IMR-90 (cell line): Measurements from ENCODE around the gene ENTPD3. TPM values are rescaled to one million over a fixed set of nuclear protein-coding genes. Genes with fewer than 3 reads are reported as not detected.

ENCODE experiments used
- ATAC-seq: fragments of 200-7000 bp; cut with Tn5 transposase; 2 replicates; pipeline ENCODE4 v1.9.1; 2020; ENCODE audit warnings: low read depth, mild to moderate bottlenecking, moderate library complexity
- BruUV-seq: library from RNA; stranded (reverse); fragments of 400-500 nt; replicated peaks from 2 replicates; lab custom pipeline; 2021; lab: Mats Ljungman, UMichigan
- CTCF ChIA-PET: fragments of 300-600 bp; formaldehyde crosslinking; extraction: SDS; loops from one replicate; lab custom pipeline; 2021; ENCODE audit warnings: antibody characterized with exemption; lab: Yijun Ruan, JAX
- POLR2A ChIA-PET: fragments of 300-600 bp; sonication (Branson Sonifier 250); formaldehyde crosslinking; loops from one replicate; lab custom pipeline; 2022; ENCODE audit warnings: antibody characterized with exemption; ENCODE audit not compliant: unreplicated experiment; lab: Charles Lee
- DNase-seq: peaks from one replicate; pipeline ENCODE4 v3.0.0; 2013
- H2AFZ ChIP-seq: replicated peaks from 2 replicates; pipeline ENCODE3; 2013; ENCODE audit warnings: low read length, mild to moderate bottlenecking; ENCODE audit not compliant: poor library complexity
- H2AK5ac ChIP-seq: 2 replicates; pipeline ENCODE4 v1.6.1; 2013; ENCODE audit warnings: low read depth, low read length, inconsistent platforms
- H2AK9ac ChIP-seq: replicated peaks from 2 replicates; pipeline ENCODE3; 2013; ENCODE audit warnings: mild to moderate bottlenecking, low read depth, low read length, moderate library complexity; ENCODE audit not compliant: poor library complexity
- H2BK120ac ChIP-seq: 2 replicates; pipeline ENCODE4 v1.6.1; 2013; ENCODE audit warnings: low read depth, low read length, inconsistent platforms
- H2BK15ac ChIP-seq: 3 replicates; pipeline ENCODE4 v1.6.1; 2013; ENCODE audit warnings: low read depth, low read length, inconsistent platforms
- H2BK20ac ChIP-seq: 2 replicates; pipeline ENCODE4 v1.6.1; 2013; ENCODE audit warnings: low read depth, mild to moderate bottlenecking, inconsistent platforms, low read length, moderate library complexity
- H2BK5ac ChIP-seq: 2 replicates; pipeline ENCODE4 v1.6.1; 2013; ENCODE audit warnings: mild to moderate bottlenecking, low read depth, low read length, inconsistent platforms; ENCODE audit not compliant: poor library complexity, severe bottlenecking
- H3K14ac ChIP-seq: replicated peaks from 2 replicates; pipeline ENCODE4 v1.6.1; 2013; ENCODE audit warnings: low read depth, low read length, inconsistent platforms
- H3K18ac ChIP-seq: 2 replicates; pipeline ENCODE4 v1.6.1; 2013; ENCODE audit warnings: low read depth, low read length, control low read depth
- H3K23ac ChIP-seq: 2 replicates; pipeline ENCODE4 v1.6.1; 2013; ENCODE audit warnings: low read depth, low read length, inconsistent platforms
- H3K27ac ChIP-seq: 2 replicates; pipeline ENCODE4 v1.5.1; 2013; ENCODE audit warnings: mild to moderate bottlenecking, control low read depth, low read length; ENCODE audit not compliant: insufficient read depth
- H3K27me3 ChIP-seq: 2 replicates; pipeline ENCODE4 v1.6.1; 2013; ENCODE audit warnings: low read length; ENCODE audit not compliant: control insufficient read depth, insufficient read depth
- H3K36me3 ChIP-seq: 2 replicates; pipeline ENCODE4 v1.6.1; 2013; ENCODE audit warnings: low read length, mixed read lengths; ENCODE audit not compliant: control insufficient read depth, insufficient read depth
- H3K4ac ChIP-seq: 2 replicates; pipeline ENCODE4 v1.6.1; 2013; ENCODE audit warnings: low read depth, low read length, inconsistent platforms
- H3K4me1 ChIP-seq: 2 replicates; pipeline ENCODE4 v1.6.1; 2013; ENCODE audit warnings: low read length, mixed read lengths; ENCODE audit not compliant: control insufficient read depth, insufficient read depth
- H3K4me2 ChIP-seq: 2 replicates; pipeline ENCODE4 v1.6.1; 2013; ENCODE audit warnings: low read depth, mild to moderate bottlenecking, control low read depth, low read length, moderate library complexity
- H3K4me3 ChIP-seq: 2 replicates; pipeline ENCODE4 v1.5.1; 2013; ENCODE audit warnings: low read depth, mild to moderate bottlenecking, control low read depth, low read length, moderate library complexity; ENCODE audit not compliant: insufficient read depth
- H3K56ac ChIP-seq: 2 replicates; pipeline ENCODE4 v1.6.1; 2013; ENCODE audit warnings: low read length, inconsistent platforms; ENCODE audit not compliant: insufficient read depth; ENCODE audit errors: extremely low read depth
- H3K79me1 ChIP-seq, 2 experiments: 2 replicates each; pipeline ENCODE4 v1.6.1; 2013; ENCODE audit warnings: low read length in 2 of 2, inconsistent platforms in 1 of 2, low read depth in 1 of 2
- H3K9ac ChIP-seq: 2 replicates; pipeline ENCODE4 v1.6.1; 2013; ENCODE audit warnings: low read depth, low read length, control low read depth
- H3K9me1 ChIP-seq: 2 replicates; pipeline ENCODE4 v1.6.1; 2013; ENCODE audit warnings: low read length, inconsistent platforms; ENCODE audit not compliant: insufficient read depth
- H3K9me3 ChIP-seq: 2 replicates; pipeline ENCODE4 v1.6.1; 2013; ENCODE audit warnings: low read length; ENCODE audit not compliant: control insufficient read depth, insufficient read depth
- H4K20me1 ChIP-seq: 2 replicates; pipeline ENCODE4 v1.6.1; 2013; ENCODE audit warnings: low read length, inconsistent platforms; ENCODE audit not compliant: insufficient read depth
- H4K5ac ChIP-seq: 2 replicates; pipeline ENCODE4 v1.6.1; 2013; ENCODE audit warnings: mild to moderate bottlenecking, low read depth, low read length, control low read depth
- H4K8ac ChIP-seq, 2 experiments: 2 replicates each; pipeline ENCODE4 v1.6.1; 2013; ENCODE audit warnings: low read depth in 2 of 2, low read length in 2 of 2, control low read depth in 1 of 2, inconsistent platforms in 1 of 2
- H4K91ac ChIP-seq: 2 replicates; pipeline ENCODE4 v1.6.1; 2013; ENCODE audit warnings: low read depth, low read length, inconsistent platforms; ENCODE audit not compliant: insufficient read depth
- BHLHE40 ChIP-seq: fragments of 150-350 bp; IDR thresholded peaks from 2 replicates; pipeline ENCODE4 v1.6.1; 2016; ENCODE audit warnings: mild to moderate bottlenecking, low read depth, low read length
- CEBPB ChIP-seq: IDR thresholded peaks from 2 replicates; pipeline ENCODE4 v1.6.1; 2012; ENCODE audit warnings: low read depth, low read length, improper control_type of control experiment
- CHD1 ChIP-seq: IDR thresholded peaks from 2 replicates; pipeline ENCODE4 v1.6.1; 2012; ENCODE audit warnings: low read depth, low read length, improper control_type of control experiment
- ELK1 ChIP-seq: fragments of 150-350 bp; IDR thresholded peaks from 2 replicates; pipeline ENCODE4 v1.6.1; 2016; ENCODE audit warnings: low read depth, mild to moderate bottlenecking, low read length, moderate library complexity, borderline replicate concordance
- FOS ChIP-seq: fragments of 150-350 bp; IDR thresholded peaks from 2 replicates; pipeline ENCODE4 v1.6.1; 2016; ENCODE audit warnings: low read depth, low read length
- MAFK ChIP-seq: IDR thresholded peaks from 2 replicates; pipeline ENCODE4 v1.6.1; 2012; ENCODE audit warnings: low read depth, low read length, improper control_type of control experiment
- MAZ ChIP-seq: IDR thresholded peaks from 2 replicates; pipeline ENCODE4 v1.6.1; 2012; ENCODE audit warnings: low read depth, mild to moderate bottlenecking, low read length, improper control_type of control experiment, moderate library complexity, borderline replicate concordance
- MXI1 ChIP-seq: IDR thresholded peaks from 2 replicates; pipeline ENCODE4 v1.6.1; 2012; ENCODE audit warnings: low read depth, mild to moderate bottlenecking, low read length, moderate library complexity, borderline replicate concordance
- NFE2L2 ChIP-seq: fragments of 150-350 bp; IDR thresholded peaks from 2 replicates; pipeline ENCODE4 v1.6.1; 2016; ENCODE audit warnings: low read depth, mild to moderate bottlenecking, low read length
- POLR2A ChIP-seq: IDR thresholded peaks from 2 replicates; pipeline ENCODE4 v1.6.1; 2012; ENCODE audit warnings: mild to moderate bottlenecking, low read depth, low read length
- RAD21 ChIP-seq: IDR thresholded peaks from 2 replicates; pipeline ENCODE4 v1.6.1; 2012; ENCODE audit warnings: low read length, improper control_type of control experiment
- RCOR1 ChIP-seq: IDR thresholded peaks from 2 replicates; pipeline ENCODE4 v1.6.1; 2012; ENCODE audit warnings: mild to moderate bottlenecking, low read length, improper control_type of control experiment; ENCODE audit not compliant: insufficient replicate concordance
- RFX5 ChIP-seq: IDR thresholded peaks from 2 replicates; pipeline ENCODE4 v1.8.0; 2012; ENCODE audit warnings: low read depth, mild to moderate bottlenecking, low read length, moderate library complexity
- SMC3 ChIP-seq: fragments of 150-350 bp; IDR thresholded peaks from 2 replicates; pipeline ENCODE4 v1.6.1; 2016; ENCODE audit warnings: low read depth, mild to moderate bottlenecking, antibody characterized with exemption, low read length, moderate library complexity
- USF2 ChIP-seq: fragments of 150-350 bp; IDR thresholded peaks from 2 replicates; pipeline ENCODE4 v1.6.1; 2017; ENCODE audit warnings: mild to moderate bottlenecking, antibody characterized with exemption, low read length, low read depth
- WGBS, 2 experiments: methylation state at CpG; one replicate each; pipeline versions ENCODE4 v1.1.5 to v1.1.7; 2013; ENCODE audit warnings: missing lambda C conversion rate in 2 of 2; ENCODE audit not compliant: insufficient read length in 1 of 2; ENCODE audit errors: extremely low coverage in 2 of 2; 5-methylcytosine and 5-hydroxymethylcytosine counted together
- dilution Hi-C: fragments of 300-500 bp; cut with HindIII; formaldehyde crosslinking; loops from one replicate; pipeline ENCODE4 v1.14.3; 2018; ENCODE audit warnings: low sequenced_read_pairs; ENCODE audit not compliant: unreplicated experiment
- in situ Hi-C: fragments of 300-500 bp; cut with MboI; formaldehyde crosslinking; loops from 3 replicates; pipeline ENCODE4 v1.14.3; 2019; ENCODE audit warnings: low sequenced_read_pairs, inconsistent platforms, mixed read lengths
- intact Hi-C: fragments of 100-400 bp; cut with micrococcal nuclease; formaldehyde crosslinking; loops from 2 replicates; pipeline ENCODE4 v1.10.0; 2022
- polyA plus RNA-seq, 3 experiments: library from polyadenylated mRNA; depleted of rRNA; stranded (reverse); fragments of >200 nt; gene quantifications; 2 replicates each; pipeline ENCODE4 v1.2.3, GENCODE V29; 2012; ENCODE audit warnings: low replicate concordance in 1 of 3
- total RNA-seq: library from RNA; depleted of rRNA; stranded (reverse); fragments of >200 nt; gene quantifications from 2 replicates; pipeline ENCODE4 v1.2.3, GENCODE V29; 2012
- TF ChIP-seq, protein P1 (sequence below): conservative IDR thresholded peaks from 2 replicates; pipeline ENCODE4 v1.5.1; 2012; ENCODE audit warnings: mild to moderate bottlenecking, low read depth, low read length, improper control_type of control experiment

The ENTPD3 gene
- total and polyA plus RNA-seq, 2 of the 4 experiments (the other 2 are of a cell fraction) = not detected

DNA sequence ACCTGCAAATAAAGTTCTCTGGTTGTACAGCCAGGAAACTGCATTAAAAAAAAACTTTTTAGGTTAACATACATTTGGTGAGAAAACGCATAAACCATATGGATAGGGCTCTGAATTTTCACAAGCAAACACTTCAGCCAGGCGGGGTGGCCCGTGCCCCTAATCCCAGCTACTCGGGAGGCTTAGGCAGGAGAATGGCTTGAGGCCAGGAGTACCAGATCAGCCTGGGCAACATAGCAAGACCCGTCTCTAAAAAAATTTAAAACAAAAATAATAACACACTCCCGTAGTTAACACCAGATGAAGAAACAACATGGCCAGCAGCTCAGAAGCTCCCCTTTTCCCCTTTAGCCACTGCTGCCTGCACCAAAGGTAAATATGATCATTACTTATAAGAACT lies 66.9 kb downstream of the ENTPD3 start:
- Histone ChIP-seq H3K4ac (no peak overlapping the region), H3K27ac (no peak overlapping the region), H3K9me3 (no peaks in the 10 kb centered on the region), H3K14ac (no peak overlapping the region), H3K9me1 (no peaks in the 10 kb centered on the region; the same call in 1 of the 2 replicates), H2AK9ac (no peak overlapping the region), H4K20me1 (peaks cover 14% of the 10 kb centered on the region), H2BK120ac (no peak overlapping the region), H2BK15ac (no peak overlapping the region), H4K8ac (peak overlapping the region in 1 of 2 experiments; percentile 18; a peak in 2 of 4 replicates), H2AFZ (no peak overlapping the region), H4K91ac (no peak overlapping the region), H3K4me1 (no peaks in the 10 kb centered on the region), H3K4me2 (no peak overlapping the region; the same call in none of the 2 replicates), H3K79me1 (peaks cover 9 to 18% of the 10 kb centered on the region in 2 experiments; a peak in 2 of 4 replicates), H3K23ac (no peak overlapping the region), H2BK20ac (no peak overlapping the region), H3K36me3 (peaks cover 9% of the 10 kb centered on the region), H2BK5ac (no peak overlapping the region), H3K27me3 (no peaks in the 10 kb centered on the region), H2AK5ac (no peak overlapping the region), H3K9ac (no peak overlapping the region), H3K18ac (no peak overlapping the region), H3K4me3 (no peak overlapping the region), H4K5ac (no peak overlapping the region), H3K56ac (no peak overlapping the region)
- BruUV-seq = no TSS peak
- ChIA-PET CTCF (interaction anchor here (0.6 kb wide), 1 partner anchor 47 kb away, joined by 3 read pairs; no protein-coding TSS in a partner anchor), POLR2A (interaction anchor here (0.7 kb wide), 1 partner anchor 1730 kb away, joined by 3 read pairs; no protein-coding TSS in a partner anchor)
- in situ Hi-C loops = no loop called here
- TF ChIP-seq USF2 = no peak
- TF ChIP-seq SMC3 = no peak
- no peak for TF ChIP-seq MAFK
- no peak for TF ChIP-seq CEBPB
- no peak for TF ChIP-seq RCOR1
- TF ChIP-seq FOS = no peak
- TF ChIP-seq NFE2L2 = no peak
- no peak for TF ChIP-seq RFX5
- TF ChIP-seq MXI1 = no peak
- no peak for TF ChIP-seq RAD21
- TF ChIP-seq ELK1 = no peak
- TF ChIP-seq POLR2A = no peak
- no peak for TF ChIP-seq CHD1
- no peak for TF ChIP-seq BHLHE40
- TF ChIP-seq MAZ = no peak
- TF ChIP-seq, protein P1, sequence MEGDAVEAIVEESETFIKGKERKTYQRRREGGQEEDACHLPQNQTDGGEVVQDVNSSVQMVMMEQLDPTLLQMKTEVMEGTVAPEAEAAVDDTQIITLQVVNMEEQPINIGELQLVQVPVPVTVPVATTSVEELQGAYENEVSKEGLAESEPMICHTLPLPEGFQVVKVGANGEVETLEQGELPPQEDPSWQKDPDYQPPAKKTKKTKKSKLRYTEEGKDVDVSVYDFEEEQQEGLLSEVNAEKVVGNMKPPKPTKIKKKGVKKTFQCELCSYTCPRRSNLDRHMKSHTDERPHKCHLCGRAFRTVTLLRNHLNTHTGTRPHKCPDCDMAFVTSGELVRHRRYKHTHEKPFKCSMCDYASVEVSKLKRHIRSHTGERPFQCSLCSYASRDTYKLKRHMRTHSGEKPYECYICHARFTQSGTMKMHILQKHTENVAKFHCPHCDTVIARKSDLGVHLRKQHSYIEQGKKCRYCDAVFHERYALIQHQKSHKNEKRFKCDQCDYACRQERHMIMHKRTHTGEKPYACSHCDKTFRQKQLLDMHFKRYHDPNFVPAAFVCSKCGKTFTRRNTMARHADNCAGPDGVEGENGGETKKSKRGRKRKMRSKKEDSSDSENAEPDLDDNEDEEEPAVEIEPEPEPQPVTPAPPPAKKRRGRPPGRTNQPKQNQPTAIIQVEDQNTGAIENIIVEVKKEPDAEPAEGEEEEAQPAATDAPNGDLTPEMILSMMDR = no peak
- DNase-seq = no peak
- no CpG with 5 or more reads among the region's 6 CpGs for WGBS, 2 experiments
- intact Hi-C loops = loop anchor here (1.0 to 5.0 kb wide), 3 partner anchors 71 to 142 kb away; partner anchors contain the start of gene ZNF621
- dilution Hi-C loops = no loop called here
- ATAC-seq = no peak
